Neural progenitor cell (in vitro differentiated cells): Measurements from ENCODE around the gene TRANK1.

Experiments
- EZH2 ChIP-seq: fragments of 200-600 bp; sonication (generic); IDR thresholded peaks from 2 replicates; pipeline ENCODE4 v1.6.1; 2017; ENCODE audit warnings: antibody characterized with exemption, mild to moderate bottlenecking, moderate library complexity
- TF ChIP-seq, protein P1 (sequence below): fragments of 200-600 bp; sonication (generic); IDR thresholded peaks from 2 replicates; pipeline ENCODE4 v1.5.1; 2017; ENCODE audit warnings: antibody characterized with exemption, mild to moderate bottlenecking

DNA sequence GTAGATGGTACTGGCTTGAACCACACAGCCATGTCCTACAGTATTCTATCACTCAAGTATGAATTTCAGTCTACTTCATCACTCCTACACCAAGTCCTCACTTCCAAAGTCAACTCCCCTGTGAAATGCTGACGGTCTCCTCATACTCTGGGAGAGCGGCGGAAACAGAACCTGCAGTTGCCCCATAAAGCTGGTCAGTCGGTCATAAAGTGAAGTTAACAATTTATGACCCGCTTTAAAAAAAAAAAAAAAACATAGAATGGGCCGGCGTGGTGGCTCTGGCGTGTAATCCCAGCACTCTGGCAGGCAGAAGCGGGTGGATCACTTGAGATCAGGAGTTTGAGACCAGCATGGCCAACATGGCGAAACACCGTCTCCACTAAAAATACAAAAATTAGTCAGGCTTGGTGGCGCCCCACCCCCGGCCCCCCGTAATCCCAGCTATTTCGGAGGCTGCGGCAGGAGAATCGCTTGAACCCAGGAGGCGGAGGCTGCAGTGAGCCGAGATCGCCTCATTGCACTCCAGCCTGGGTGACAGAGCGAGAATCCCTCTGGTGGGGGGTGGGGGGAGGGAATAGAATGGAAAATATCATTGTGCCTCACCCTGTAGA is 2.1 kb downstream of the TRANK1 start:
- TF ChIP-seq, protein P1, sequence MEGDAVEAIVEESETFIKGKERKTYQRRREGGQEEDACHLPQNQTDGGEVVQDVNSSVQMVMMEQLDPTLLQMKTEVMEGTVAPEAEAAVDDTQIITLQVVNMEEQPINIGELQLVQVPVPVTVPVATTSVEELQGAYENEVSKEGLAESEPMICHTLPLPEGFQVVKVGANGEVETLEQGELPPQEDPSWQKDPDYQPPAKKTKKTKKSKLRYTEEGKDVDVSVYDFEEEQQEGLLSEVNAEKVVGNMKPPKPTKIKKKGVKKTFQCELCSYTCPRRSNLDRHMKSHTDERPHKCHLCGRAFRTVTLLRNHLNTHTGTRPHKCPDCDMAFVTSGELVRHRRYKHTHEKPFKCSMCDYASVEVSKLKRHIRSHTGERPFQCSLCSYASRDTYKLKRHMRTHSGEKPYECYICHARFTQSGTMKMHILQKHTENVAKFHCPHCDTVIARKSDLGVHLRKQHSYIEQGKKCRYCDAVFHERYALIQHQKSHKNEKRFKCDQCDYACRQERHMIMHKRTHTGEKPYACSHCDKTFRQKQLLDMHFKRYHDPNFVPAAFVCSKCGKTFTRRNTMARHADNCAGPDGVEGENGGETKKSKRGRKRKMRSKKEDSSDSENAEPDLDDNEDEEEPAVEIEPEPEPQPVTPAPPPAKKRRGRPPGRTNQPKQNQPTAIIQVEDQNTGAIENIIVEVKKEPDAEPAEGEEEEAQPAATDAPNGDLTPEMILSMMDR, result no peak
- TF ChIP-seq EZH2, result no peak
